HL-60/S4 treated with phorbol 12-myristate 13-acetate at 8.2 ng/mL for 4 days and 3 days (cell line): ENCODE data around the gene TEX19.
"Not testable (repeated sequence)": the region's sequence is repeated elsewhere in the genome, so short reads cannot be mapped to it uniquely, and the experiment has no call there.

Experiments used
- in situ Hi-C: fragments of 300-500 bp; cut with MboI; formaldehyde crosslinking; loops from 2 replicates; pipeline ENCODE4 v1.15.0; 2022; ENCODE audit warnings: low sequenced_read_pairs

Gene TEX19

GRCh38 chr17:82351713-82352488 lies 7.1 kb upstream of the TEX19 start:
- in situ Hi-C loops, result loop anchor here (5.0 kb wide), 1 partner anchor 60 kb away; no protein-coding TSS in a partner anchor

- in situ Hi-C loops, result loop anchor here (5.0 kb wide), 1 partner anchor 59 kb away; no protein-coding TSS in a partner anchor
Observed at GRCh38 chr17:82353484-82353883, 5.6 kb upstream of the TEX19 start.

GRCh38 chr17:82354804-82355308 lies 4.2 kb upstream of the TEX19 start:
- in situ Hi-C loops, result loop anchor here (5.0 kb wide), 1 partner anchor 57 kb away; no protein-coding TSS in a partner anchor

- in situ Hi-C loops, result no loop called here
Observed at GRCh38 chr17:82355770-82356427, 3.1 kb upstream of the TEX19 start.

GRCh38 chr17:82356845-82357355 lies 2.1 kb upstream of the TEX19 start:
- in situ Hi-C loops, result no loop called here

- in situ Hi-C loops, result no loop called here
Observed at GRCh38 chr17:82357394-82357793, 1.7 kb upstream of the TEX19 start.

- in situ Hi-C loops, result not testable (repeated sequence)
Observed at GRCh38 chr17:82359451-82360074, 516 bp downstream of the TEX19 start.

- in situ Hi-C loops, result no loop called here
Observed at GRCh38 chr17:82361885-82362633, 3.0 kb downstream of the TEX19 start.

- in situ Hi-C loops, result no loop called here
Observed at GRCh38 chr17:82365606-82366295, 6.7 kb downstream of the TEX19 start.

GRCh38 chr17:82366749-82367148 lies 7.7 kb downstream of the TEX19 start:
- in situ Hi-C loops, result no loop called here

- in situ Hi-C loops, result no loop called here
Observed at GRCh38 chr17:82367724-82368524, 8.9 kb downstream of the TEX19 start.

GRCh38 chr17:82369211-82369610 lies 10.2 kb downstream of the TEX19 start:
- in situ Hi-C loops, result no loop called here

GRCh38 chr17:82370471-82371332 lies 11.7 kb downstream of the TEX19 start:
- in situ Hi-C loops, result no loop called here

- in situ Hi-C loops, result no loop called here
Observed at GRCh38 chr17:82371333-82372248, 12.5 kb downstream of the TEX19 start, which contains the start of gene UTS2R. UTS2R (plus strand) TSS chr17:82371765; CDS start chr17:82374325, 2,560 bp downstream.

- in situ Hi-C loops, result no loop called here
Observed at GRCh38 chr17:82372249-82373071, 13.4 kb downstream of the TEX19 start.

- in situ Hi-C loops, result not testable (repeated sequence)
Observed at GRCh38 chr17:82373072-82373452, 14.0 kb downstream of the TEX19 start.
